Anterior cingulate cortex (tissue), 58 donors: ENCODE data around the gene HERC3.
A peak's percentile ranks its signal among the peaks of the same experiment; 100 is the strongest.

Experiments
- DNase-seq, 58 donors: peaks; one replicate each; lab custom pipeline; 2025; lab: John Stamatoyannopoulos, UW

The HERC3 gene

DNA sequence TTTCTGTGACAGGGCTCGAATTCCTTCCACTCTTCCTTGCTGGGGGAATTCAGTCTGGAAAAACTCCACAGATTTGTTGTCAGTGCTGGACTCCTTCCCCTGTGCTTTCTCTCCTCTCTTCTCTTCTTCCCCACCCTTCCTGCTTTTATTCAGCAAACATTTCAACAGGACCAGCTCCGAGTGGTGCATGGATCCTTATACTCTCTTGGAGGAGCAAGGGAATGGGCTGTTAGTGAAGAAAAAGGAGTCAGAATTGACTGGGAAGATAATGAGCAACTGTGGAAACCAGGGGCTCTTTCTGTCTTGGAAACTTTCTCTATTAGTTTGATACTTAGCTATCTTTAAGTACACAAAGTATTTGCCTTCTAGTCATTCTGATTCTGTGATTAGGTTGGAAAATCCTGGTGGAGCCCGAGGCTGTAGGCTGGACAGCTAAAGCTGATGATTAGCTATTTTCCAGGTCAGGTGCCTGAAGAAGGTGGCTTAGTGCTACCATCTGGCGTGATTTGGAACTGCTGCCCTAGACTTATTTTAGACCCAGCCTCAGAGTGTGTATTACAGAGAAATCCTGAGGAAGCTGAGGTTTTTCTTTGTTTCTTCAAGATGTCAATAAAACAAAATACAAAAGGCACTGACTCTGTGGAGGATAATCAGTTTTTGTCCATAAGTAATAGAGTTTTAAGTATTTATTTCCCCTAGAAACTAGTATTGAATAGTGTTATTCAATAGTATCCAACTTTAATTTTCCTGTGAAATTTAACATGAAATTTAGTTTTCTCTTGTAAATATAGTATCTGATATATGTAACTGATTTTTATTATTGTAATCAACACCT, 67.0 kb downstream of the HERC3 start:
- peak in 18 of 58 donors; percentile 1 to 30 (median 10) for DNase-seq

DNA sequence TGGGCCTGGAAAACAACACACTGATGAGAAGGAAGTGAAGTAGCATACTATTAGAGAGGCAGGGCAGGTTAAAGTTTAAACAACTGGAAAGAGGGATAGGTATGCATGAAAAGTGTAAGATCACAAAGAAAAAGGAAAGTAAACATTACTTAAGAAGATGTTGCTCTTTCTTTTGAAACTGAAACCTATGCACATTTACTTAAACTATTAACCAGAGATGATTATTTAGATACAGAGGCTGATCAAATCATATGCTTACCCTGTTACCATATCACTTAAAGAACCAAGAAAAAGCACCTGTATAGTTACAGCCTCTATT, 67.6 kb downstream of the HERC3 start:
- no peak for DNase-seq

DNA sequence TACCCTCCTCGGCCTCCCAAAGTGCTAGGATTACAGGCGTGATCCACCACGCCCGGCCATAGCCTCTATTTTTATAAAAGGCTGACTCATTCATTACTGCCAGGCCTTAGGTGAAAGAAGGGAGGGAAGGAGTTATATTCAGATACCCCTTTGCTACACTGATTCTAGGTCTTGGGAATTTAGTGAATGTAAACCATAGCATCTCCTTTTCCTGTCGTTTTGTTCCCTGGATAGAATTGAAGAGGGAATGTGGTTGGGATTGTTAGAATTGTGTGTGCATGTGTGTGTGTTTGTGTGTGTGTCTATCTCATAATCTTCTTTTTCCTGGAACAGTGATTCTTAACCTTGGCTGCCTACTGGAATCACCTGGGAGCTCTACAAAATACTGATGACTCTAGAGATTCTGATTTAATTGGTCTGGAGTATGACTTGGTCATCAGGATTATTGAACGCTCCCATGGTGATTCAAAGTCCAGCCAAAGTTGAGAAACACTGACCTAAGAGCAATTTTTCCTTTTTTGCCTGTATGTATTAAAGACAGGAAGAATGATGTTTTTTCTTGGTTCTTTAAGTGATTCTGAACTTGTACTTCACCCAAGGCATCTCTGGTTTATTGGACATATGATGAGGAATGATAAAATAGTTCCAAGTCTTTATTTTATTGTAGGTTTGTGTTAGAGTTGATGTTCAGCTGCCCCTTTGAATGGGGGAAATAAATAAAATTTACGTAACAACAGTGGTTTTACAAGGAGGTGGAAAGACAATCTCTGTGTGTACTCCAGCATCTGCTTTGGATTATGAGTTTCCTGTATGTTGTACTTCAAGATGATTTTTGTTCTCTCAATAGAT, 68.4 kb downstream of the HERC3 start:
- DNase-seq = no peak

DNA sequence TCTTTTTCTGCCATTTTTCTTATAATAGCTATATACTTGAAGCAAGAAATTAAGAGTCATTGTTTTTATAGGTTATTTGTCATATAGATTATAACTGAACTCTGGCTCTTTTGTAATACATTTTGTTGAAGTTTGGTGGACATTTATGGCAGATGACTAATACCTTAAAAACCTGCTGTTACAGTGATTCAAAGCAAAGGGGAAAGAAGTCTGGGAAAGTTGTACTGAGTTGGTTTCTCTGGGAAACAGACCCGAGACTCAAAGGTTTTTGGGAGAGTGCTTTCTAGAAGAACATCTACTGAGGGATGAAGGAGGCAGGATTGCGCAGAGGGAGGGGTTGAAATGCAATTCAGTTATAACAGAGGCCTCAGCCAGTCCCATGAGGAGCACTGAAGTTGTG, 69.5 kb downstream of the HERC3 start:
- no peak for DNase-seq

DNA sequence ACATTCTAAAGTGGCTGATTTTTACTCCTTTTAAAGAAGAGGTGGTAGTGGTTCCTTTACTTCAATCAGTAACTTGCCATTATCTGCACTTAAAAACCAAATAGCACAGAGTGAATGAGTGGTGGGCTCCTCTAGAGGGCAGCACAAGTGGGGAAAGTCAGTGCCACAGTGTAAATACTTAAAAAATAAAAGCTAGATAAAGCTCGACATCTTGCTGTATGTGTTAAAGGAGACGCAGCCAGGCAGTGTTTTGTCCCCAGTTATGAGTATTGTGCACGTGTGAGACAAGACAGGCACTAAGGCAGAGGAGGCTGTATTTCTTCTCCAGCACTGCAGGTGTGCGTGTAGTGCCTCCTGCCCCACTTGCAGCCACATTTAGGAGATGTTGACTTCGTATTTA, 80.7 kb downstream of the HERC3 start:
- DNase-seq = peak in 6 of 58 donors; percentile 5 to 31 (median 19)

DNA sequence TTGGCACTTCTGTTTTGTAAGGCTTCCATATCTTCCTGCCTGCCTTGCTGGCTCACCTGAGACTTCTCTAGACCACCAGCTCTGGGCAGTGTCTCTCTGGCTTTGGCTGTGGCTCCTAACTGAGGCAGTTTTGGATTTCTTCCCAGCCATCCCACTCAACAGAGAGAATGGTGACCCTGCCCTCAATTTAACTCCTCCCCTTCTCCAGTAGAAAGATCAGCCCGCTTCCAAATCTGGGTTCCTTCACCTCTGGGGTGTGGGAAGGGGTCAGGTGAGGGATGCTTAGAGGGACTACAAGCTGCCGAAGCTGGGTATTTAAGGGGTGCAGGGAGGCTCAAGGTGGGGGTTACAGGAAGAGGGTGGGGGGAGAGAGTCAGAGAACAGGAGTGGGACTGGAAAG, 81.6 kb downstream of the HERC3 start:
- DNase-seq = no peak

DNA sequence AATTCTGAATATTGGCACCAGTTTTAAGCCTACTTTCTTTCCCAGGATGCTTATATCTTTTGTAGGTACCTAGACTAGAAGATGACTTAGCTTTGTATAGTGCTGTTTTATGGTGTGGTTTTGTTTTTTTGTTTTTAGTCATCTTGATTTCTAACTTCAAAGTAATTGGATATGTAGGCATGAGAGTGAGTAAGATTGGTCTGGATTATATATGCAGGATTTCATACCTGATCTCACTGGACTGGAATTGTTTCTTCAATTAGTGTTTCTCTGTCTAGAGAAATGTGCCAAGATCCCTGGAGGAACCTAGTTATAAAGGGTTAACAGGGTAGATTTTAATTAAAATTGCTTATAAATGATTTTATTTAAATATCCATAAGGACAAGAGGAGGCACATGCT, 82.3 kb downstream of the HERC3 start:
- no peak for DNase-seq

DNA sequence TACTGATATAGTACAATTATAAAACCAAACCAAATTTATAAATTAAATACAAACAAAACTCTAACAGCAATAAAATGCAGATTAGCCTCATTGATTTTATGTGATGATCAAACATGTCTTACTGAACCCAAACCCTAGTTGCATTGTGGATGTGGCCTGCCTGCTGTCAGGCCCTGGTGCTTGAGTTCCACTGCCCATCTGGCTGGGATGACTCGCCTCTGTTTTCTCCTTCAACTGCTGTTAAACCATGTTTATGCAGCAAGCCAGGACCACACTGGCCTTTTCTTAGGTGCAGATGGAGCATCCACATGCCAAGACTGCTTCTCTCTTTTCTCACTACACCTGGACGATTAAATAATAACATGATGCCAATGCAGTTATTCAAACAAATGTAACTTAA, 82.7 kb downstream of the HERC3 start:
- DNase-seq = no peak

DNA sequence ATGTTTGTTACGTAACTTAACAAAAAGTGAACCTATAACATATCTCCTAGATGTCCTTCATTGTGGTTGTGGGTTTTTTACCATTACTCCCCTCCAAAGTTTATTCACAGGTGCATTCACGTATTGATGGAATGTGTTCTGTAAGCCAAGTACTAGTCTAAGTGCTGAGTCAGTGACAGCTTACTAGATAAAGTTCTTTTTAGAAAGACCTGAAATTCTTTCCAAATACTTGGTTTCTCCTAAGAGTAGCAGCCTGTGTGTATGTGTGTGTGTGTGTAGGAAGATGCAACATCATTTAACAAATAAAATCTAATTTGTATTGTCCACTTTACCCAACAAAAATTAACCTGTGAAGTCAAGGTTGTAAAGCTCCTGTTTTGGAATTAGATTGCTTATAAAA, 83.3 kb downstream of the HERC3 start:
- no peak for DNase-seq

DNA sequence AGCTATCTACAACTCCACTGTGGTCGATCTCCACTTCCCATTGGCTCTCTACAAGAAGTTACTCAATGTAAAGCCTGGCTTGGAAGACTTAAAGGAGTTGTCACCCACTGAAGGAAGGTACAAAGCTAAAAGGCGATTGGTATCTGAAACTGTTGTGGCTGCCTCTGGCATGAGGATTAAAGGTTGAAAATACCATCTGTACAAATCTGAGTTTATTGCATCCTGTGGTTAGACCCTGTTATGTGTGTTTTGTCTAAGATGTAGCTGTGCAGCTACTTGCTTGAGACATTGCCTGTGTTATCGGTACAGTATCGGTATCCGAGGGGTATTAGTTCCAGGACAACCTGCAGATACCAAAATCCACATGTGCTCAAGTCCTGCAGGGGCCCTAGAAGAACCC, 88.9 kb downstream of the HERC3 start:
- DNase-seq = no peak

DNA sequence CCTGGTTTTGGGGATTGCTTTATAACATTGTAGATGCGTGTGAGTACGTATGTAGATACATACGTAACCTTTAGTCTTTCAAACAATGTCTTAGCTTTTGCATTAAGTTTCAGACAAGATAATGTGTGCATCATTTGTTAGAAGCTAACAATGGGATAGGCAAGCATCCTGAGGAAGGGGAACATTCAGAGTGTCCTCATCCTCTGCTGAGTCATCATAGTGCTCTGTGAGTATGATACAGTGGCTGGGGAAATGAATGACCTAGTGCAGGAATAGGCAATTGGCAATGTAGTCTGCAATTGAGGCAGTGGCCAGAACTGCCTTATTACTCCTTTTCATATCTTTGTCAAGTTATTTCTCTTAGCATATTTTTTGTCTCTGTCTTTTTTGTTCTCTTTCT, 98.1 kb downstream of the HERC3 start:
- DNase-seq = no peak

DNA sequence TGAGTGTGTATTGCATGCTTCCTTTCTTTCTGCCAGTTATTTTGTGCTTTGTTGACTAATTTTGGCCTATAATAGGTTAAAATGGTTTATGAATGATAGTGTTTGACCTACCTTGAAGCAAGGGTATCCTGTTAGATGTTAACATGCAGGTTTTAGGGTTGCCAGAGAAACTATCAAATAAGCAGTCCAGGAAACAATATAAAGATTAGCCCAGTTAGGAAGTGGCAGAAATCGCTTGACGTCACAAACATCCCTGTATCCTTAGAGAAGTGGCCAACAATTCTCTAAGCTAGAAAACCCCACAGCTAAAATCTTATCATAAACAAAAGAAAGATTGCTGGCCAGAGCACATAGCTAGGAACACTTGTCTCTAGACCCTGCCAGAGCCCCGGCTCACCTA, 101.5 kb downstream of the HERC3 start:
- DNase-seq = no peak

DNA sequence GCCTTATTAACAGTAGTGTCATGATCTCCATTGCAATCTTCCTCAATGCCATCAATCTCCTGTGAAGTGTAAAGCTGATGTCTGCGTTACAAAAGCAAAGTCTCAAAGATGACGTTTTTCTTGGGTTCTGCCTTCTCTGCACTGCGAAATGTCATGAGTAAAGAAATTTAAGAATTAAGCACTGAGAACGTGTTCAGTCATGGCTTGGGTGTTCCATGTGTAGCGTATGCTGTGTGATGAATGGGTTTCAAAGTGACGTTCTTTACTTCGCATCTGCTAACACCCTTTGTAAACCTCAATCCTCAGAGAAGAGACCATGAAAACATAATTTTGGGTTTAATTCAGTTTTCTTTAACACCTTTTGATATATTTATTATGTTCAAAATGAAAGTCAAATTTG, 104.3 kb downstream of the HERC3 start:
- DNase-seq = no peak

DNA sequence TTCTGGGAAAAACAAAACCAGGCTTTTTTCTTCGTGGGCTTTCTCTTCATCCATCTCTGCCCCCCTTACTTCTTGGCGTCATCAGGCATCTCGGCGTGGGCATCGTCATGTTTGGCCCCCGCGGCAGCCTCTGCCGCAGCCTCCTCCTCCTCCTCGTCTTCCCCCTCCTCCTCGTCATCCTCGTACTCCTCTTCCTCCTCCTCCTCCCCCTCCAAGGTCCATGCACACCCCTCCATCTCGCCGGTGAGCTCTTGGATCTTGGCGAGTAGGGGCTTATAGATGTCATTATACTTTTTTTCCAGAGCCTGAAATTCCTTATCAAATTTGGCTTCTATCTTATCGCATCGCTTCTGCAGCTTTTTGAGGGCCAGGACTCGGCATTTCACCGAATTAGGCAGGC, 104.9 kb downstream of the HERC3 start:
- peak in 17 of 58 donors; percentile 3 to 48 (median 16) for DNase-seq

DNA sequence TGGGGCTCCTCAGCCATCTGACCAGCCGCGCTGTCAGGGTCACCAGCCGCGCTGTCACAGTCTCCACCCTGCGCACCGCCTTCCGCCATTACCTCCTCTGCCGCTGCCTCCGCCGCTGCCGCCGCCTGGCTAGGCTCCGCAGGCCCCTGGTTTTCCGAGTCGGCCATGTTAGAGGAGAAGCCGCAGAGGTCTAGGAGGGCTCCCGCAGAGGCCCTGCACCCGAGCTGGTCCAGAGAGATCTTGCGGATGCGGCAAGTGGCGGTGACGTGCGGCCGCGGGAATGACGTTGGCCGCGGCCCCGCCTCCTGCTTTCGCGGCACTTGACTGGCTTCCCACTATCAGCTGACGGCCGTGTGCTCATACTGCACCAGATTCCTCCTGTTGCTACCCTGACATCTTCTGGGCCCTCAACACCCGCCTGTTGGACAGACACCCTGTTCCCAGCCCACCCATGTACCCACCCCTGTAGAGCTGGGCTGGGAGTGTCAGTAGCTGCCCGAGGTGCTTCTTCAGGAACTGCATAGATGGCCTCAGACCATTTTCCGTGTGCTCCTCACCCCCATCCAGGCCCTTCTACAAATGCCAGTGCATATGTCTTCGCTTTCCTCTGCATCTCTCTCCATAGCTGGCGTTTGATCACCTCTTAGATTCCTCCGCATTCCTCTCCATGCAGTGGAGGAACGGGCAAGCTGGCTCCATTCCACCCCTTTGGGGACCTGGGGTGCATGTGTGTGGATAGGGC, 105.5 kb downstream of the HERC3 start, which contains the start of gene NAP1L5:
Gene NAP1L5 (minus strand): TSS at position 242 of the 742 bp plus-strand sequence. CDS start 75 bp downstream, at position 167.
- DNase-seq = peak in 54 of 58 donors; percentile 5 to 76 (median 51)

DNA sequence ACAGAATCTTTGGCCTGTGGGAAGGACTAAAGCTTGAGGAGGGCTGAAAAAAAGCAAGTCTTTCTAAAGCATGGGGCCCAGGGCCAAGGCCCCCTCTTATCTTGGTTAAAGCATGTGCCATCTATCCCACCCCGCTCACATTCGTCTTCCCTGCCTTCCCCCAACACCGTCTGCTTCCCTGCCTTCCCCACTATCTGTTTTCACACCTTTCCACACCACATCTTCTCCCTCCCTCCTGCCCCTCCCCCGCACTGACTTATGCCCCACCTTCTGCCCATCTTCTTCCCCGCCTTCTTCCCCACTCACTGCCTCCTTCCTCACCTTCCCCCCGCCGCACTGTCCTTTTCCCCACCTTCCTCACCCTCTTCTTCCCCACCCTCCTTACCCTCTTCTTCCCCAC, 106.2 kb downstream of the HERC3 start:
- no peak for DNase-seq

DNA sequence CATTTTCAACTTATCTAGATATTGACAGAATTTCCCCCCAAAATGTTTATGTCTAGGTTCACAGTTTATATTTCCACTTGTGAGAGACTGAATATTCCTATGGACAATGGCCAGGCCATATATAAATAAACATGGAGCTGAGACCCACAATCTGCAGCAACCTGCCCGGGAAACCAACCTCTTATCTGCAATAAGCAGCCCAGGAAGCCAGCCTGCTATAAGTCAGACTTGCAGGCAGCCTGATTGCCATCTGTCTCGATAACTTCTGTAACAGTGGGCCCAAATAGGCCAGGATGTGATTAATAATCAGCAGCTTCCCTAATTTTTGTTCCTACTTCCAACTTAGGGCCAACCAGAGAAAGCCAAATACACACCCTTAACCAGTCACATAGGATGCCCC, 110.5 kb downstream of the HERC3 start:
- DNase-seq = no peak

DNA sequence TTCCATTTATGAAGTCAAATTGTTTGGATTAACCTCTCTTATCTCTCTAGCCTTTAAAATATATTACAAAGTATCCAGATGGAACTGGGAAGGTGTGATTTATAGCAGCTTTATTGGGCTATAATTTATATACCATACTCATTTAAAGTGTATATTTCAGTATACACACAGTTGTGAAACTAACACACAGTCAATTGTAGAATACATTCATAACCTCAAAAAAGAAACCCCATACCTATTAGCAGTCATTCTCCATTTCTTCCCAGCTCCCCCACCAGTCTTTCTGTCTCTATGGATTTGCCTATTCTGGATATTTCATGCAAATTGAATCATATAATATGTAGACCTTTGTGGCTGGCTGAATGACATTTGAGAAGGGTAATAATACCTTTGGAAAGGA, 112.9 kb downstream of the HERC3 start:
- no peak for DNase-seq

DNA sequence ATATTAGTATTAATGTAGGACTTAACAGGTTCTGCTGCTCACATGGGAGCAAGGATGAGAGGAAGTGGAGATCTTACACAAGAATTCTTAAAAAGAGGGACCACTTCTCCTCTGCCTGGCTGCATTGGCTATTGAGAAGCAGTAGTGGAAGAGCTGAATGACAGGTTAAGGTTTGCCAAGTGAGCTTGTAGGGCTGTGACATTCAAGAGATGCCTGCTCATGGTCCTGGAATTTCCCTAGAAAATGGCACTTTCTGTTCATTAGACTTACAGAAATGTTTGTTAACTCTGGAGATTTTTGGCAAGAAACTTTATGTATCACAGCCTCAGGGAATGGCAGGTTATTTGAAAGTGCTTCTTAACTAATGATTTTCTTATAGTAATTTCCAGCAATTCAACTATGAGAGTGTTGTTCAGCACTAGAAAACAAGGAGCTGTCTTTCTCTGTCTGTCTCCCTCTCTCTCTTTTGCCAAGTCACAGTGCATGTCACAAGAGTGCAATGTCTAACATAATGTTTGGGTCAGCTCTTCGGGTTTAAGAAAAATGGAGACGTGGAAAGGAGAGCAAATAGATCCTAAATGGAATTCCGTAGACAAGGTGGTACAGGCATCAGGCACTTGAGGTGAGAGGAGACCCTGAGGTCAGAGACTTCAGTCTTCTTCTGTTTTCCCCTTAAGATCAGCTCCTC, 113.7 kb downstream of the HERC3 start:
- peak in 1 of 58 donors; percentile 37 for DNase-seq

DNA sequence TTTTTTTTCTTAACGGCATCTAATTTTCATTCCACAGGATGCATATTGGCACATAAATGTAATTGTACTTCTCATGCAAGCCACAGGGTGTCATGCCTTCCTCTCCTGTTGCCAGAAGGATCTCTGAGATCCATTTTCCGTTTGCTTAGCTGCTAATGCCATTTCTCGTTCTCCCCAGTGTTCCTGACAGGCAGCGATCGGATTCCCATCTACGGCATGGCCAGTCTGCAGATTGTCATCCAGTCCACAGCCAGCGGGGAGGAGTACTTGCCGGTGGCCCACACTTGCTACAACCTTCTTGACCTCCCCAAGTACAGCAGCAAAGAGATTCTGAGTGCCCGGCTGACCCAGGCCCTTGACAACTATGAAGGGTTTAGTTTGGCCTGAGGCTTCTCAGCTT, 114.3 kb downstream of the HERC3 start:
- peak in 35 of 58 donors; percentile 4 to 78 (median 33) for DNase-seq
